Gastroesophageal sphincter (tissue), 4 donors: ENCODE results near the gene AFG3L2. TPM values are rescaled to one million over a fixed set of nuclear protein-coding genes. Genes with fewer than 3 reads are reported as not detected.
A peak's percentile ranks its signal among the peaks of the same experiment; 100 is the strongest.

ENCODE experiments used
- ATAC-seq: fragments of 150-250 bp; one replicate; pipeline ENCODE4 v1.9.1; 2016; ENCODE audit warnings: mild to moderate bottlenecking, moderate library complexity
- H3K27ac ChIP-seq, 4 donors: fragments of 200-600 bp; sonication (generic) in 3 of 4; 1 replicate in 3 of 4; 2 replicates in 1 of 4; pipeline ENCODE4 v1.5.1; 2016 to 2019
- H3K27me3 ChIP-seq: fragments of 200-600 bp; sonication (generic); one replicate; pipeline ENCODE4 v1.5.1; 2019
- H3K36me3 ChIP-seq, 2 donors: fragments of 200-600 bp; sonication (generic); one replicate each; pipeline ENCODE4 v1.5.1; 2019; ENCODE audit warnings: control low read depth in 1 of 2
- H3K4me1 ChIP-seq, 3 donors: fragments of 200-600 bp; sonication (generic); 1 replicate in 2 of 3; 2 replicates in 1 of 3; pipeline ENCODE4 v1.5.1; 2016 to 2019; ENCODE audit warnings: control low read depth in 2 of 3
- H3K4me3 ChIP-seq, 2 donors: fragments of 200-600 bp; sonication (generic); one replicate each; pipeline ENCODE4 v1.5.1; 2019; ENCODE audit warnings: mild to moderate bottlenecking in 1 of 2, moderate library complexity in 1 of 2
- H3K9me3 ChIP-seq, 3 donors: fragments of 200-600 bp; sonication (generic); one replicate each; pipeline ENCODE4 v1.5.1; 2017 to 2019; ENCODE audit warnings: control low read depth in 2 of 3
- EP300 ChIP-seq: sonication (generic); formaldehyde crosslinking; IDR thresholded peaks from one replicate; pipeline ENCODE4 v1.6.1; 2017; ENCODE audit warnings: antibody characterized with exemption, mild to moderate bottlenecking
- POLR2A ChIP-seq, 2 donors: fragments of 450-650 bp; IDR thresholded peaks; one replicate each; pipeline ENCODE4 v1.6.1; 2017; ENCODE audit warnings: antibody characterized with exemption in 2 of 2, mild to moderate bottlenecking in 2 of 2, moderate library complexity in 1 of 2
- POLR2AphosphoS5 ChIP-seq: sonication (generic); formaldehyde crosslinking; IDR thresholded peaks from one replicate; pipeline ENCODE4 v1.6.1; 2017; ENCODE audit warnings: antibody characterized with exemption
- WGBS, 2 donors: methylation state at CpG; one replicate each; pipeline ENCODE4 v1.1.5; 2018; ENCODE audit warnings: low coverage in 1 of 2; 5-methylcytosine and 5-hydroxymethylcytosine counted together
- total RNA-seq, 4 donors: library from RNA; depleted of rRNA; stranded (reverse); fragments of >200 nt; gene quantifications; one replicate each; pipeline ENCODE4 v1.1.0, GENCODE V29; 2016
- TF ChIP-seq, protein P1 (sequence below), 4 experiments: fragments of 200-600 bp in 2 of 4; fragments of 450-650 bp in 2 of 4; sonication (generic) in 1 of 4; IDR thresholded peaks; one replicate each; pipeline ENCODE4 v1.5.1; 2017 to 2019; ENCODE audit warnings: antibody characterized with exemption in 4 of 4, mild to moderate bottlenecking in 2 of 4, moderate library complexity in 2 of 4

Gene AFG3L2
- total RNA-seq, 4 donors from 2014 or later, result 38.4 to 52.9 (median 40.8) TPM

DNA sequence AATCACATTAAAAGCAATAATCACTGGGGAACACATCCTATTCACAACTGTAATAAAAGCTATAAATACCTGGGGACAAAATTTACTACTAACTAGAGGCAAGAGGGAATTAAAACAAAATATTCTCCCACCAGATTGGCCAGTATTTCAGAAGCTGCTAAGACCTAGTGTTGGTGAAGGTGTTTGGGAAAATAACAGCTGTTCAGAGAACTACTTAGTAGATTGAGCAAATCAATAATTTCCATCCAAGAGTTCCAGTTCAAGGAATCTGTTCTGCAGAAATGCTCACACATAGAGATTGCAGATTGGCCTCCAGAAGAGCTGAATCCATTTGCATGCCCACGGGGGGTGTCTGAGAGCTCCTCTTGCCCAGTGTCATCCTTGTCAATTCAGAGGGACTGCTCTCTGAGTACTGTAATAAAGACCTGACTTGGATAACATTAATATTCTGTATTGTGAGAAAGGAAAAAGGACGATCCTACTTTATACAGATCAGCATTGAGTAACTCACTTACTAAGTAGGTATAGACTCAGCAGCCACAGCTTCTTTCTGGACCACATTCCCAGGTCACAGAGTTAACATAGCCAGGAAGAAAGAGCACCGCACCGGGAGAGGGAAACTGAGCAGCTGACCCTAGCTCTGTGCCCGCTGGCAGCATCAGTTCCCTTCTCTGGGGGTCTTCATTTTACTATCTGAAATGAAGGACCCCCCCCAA lies 63.3 kb downstream of the AFG3L2 start:
- peaks cover 16 to 86% (median 49%) of the 10 kb centered on the region in 3 donors for H3K4me1 ChIP-seq
- peaks cover 0 to 8% (median 0%) of the 10 kb centered on the region in 3 donors for H3K9me3 ChIP-seq
- TF ChIP-seq POLR2AphosphoS5 (no peak), EP300 (no peak), POLR2A (IDR thresholded peaks at IDR 0.05) (no peak)
- TF ChIP-seq, protein P1, sequence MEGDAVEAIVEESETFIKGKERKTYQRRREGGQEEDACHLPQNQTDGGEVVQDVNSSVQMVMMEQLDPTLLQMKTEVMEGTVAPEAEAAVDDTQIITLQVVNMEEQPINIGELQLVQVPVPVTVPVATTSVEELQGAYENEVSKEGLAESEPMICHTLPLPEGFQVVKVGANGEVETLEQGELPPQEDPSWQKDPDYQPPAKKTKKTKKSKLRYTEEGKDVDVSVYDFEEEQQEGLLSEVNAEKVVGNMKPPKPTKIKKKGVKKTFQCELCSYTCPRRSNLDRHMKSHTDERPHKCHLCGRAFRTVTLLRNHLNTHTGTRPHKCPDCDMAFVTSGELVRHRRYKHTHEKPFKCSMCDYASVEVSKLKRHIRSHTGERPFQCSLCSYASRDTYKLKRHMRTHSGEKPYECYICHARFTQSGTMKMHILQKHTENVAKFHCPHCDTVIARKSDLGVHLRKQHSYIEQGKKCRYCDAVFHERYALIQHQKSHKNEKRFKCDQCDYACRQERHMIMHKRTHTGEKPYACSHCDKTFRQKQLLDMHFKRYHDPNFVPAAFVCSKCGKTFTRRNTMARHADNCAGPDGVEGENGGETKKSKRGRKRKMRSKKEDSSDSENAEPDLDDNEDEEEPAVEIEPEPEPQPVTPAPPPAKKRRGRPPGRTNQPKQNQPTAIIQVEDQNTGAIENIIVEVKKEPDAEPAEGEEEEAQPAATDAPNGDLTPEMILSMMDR (IDR thresholded peaks at IDR 0.05), result no peak
- H3K4me3 ChIP-seq, result no peak overlapping the region
- no peak for ATAC-seq
- WGBS, 2 donors, result 33 to 59% methylated on average over 1 to 3 of the region's 5 CpGs
- H3K27me3 ChIP-seq, result no peaks in the 10 kb centered on the region
- peaks cover 0 to 41% of the 10 kb centered on the region in 2 donors for H3K36me3 ChIP-seq
- H3K27ac ChIP-seq, result peak overlapping the region; percentile 70 to 82 (median 74)

DNA sequence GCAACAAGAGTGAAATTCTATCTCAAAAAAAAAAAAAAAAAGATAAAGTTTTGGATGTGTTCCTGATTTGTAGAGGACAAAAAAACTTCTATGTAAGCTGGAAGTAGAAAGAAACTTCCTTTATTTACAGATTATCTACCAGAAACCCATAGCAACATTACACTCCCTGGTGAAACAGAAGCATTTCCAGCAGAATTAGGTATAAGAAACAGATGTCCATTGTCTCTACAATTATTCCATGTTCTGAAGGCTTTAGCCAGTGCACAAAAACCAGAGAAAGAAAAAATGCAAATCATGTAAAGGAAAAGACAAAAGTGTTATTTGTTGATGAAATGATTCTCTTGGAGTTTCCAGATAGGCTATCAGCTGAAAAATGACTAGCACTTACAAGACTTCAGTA lies 64.1 kb downstream of the AFG3L2 start:
- TF ChIP-seq POLR2A (IDR thresholded peaks at IDR 0.05), result no peak
- TF ChIP-seq POLR2AphosphoS5, result no peak
- TF ChIP-seq, protein P1 (IDR thresholded peaks at IDR 0.05), result no peak
- no peak for TF ChIP-seq EP300
- no peak for ATAC-seq
- Histone ChIP-seq H3K27ac (peak overlapping the region; percentile 70 to 82 (median 74)), H3K9me3 (peaks cover 0 to 8% (median 0%) of the 10 kb centered on the region in 3 donors), H3K4me1 (peaks cover 11 to 79% (median 42%) of the 10 kb centered on the region in 3 donors), H3K4me3 (no peak overlapping the region), H3K36me3 (peaks cover 0 to 41% of the 10 kb centered on the region in 2 donors), H3K27me3 (no peaks in the 10 kb centered on the region)

- peak overlapping the region; percentile 1 to 100 (median 98) for H3K27ac ChIP-seq
- peaks cover 0 to 8% (median 0%) of the 10 kb centered on the region in 3 donors for H3K9me3 ChIP-seq
- H3K4me3 ChIP-seq, result peak overlapping the region in 1 of 2 donors; percentile 98
- peaks cover 0 to 39% of the 10 kb centered on the region in 2 donors for H3K36me3 ChIP-seq
- peaks cover 3 to 77% (median 23%) of the 10 kb centered on the region in 3 donors for H3K4me1 ChIP-seq
- WGBS, 2 donors, result 60 to 77% methylated on average over 2 to 6 of the region's 6 CpGs
- TF ChIP-seq EP300 (no peak), POLR2AphosphoS5 (no peak), POLR2A (IDR thresholded peaks at IDR 0.05) (no peak)
- TF ChIP-seq, protein P1 (IDR thresholded peaks at IDR 0.05), result no peak
- ATAC-seq, result no peak
- no peaks in the 10 kb centered on the region for H3K27me3 ChIP-seq
Measured at GRCh38 chr18:12310762-12311161, 66.3 kb downstream of the AFG3L2 start.

DNA sequence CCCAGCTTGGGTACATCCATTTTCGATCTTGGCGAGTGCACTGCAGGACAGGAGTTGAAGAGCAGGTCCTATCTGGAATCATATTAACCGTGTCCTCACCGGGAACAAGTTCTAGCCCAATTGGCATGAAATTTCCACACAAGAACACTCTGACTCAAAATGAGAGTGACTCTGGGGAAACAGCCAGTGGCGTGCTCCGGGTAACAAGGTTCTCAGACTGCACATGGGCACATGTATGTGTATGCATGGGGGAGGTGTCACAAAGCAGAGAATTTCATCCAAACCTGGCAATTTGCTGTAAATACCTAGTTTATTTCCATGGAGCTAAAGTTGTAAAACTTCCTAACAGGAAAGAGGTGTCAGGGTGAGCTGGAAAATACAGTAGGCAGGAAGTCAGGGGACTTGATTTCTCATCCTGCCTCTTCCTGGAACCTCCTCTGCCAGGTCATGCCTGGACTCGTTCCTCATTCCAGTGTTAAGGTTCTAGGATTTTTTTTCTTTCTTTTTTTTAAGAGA lies 67.3 kb downstream of the AFG3L2 start:
- peaks cover 0 to 37% of the 10 kb centered on the region in 2 donors for H3K36me3 ChIP-seq
- no peaks in the 10 kb centered on the region for H3K27me3 ChIP-seq
- H3K27ac ChIP-seq, result peak overlapping the region; percentile 89 to 100 (median 98)
- TF ChIP-seq POLR2AphosphoS5 (peak; percentile 26), POLR2A (IDR thresholded peaks at IDR 0.05) (no peak)
- peaks cover 0 to 8% (median 0%) of the 10 kb centered on the region in 3 donors for H3K9me3 ChIP-seq
- peaks cover 0 to 77% (median 15%) of the 10 kb centered on the region in 3 donors for H3K4me1 ChIP-seq
- no peak for ATAC-seq
- WGBS, 2 donors, result 22 to 29% methylated on average over 3 to 7 of the region's 7 CpGs
- H3K4me3 ChIP-seq, result peak overlapping the region; percentile 67 to 98

DNA sequence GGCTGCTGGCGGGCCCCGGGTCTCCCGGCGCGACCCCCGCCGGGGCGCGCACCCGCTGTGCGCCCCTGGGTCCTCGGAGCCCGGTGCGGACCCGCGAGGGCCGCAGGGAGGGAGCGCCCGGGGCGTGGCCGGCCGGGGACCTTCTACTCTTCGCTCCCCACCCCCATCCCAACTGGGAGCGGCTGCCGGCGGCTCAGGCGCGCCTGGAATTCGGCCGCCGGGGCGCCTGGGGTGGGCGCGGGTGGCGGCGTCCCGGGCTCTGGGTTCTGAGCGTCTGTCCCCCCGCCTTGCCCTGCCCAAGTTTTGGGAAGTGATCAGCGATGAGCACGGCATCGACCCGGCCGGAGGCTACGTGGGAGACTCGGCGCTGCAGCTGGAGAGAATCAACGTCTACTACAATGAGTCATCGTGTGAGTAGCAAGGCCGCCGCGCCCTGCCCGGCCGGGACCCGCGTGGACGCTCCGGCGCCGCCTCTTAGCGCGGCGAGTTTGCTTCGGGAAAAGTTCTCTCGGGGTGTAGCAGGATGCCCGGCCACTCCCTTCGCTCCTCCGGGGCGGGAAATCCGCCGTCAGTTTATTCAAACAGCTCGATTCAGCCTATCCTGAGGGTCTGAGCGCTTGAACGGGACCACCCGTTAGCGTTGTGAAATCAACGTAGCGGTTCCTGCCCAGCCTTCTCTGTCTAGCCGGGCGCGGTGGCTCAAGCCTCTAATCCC lies 68.5 kb downstream of the AFG3L2 start:
- Histone ChIP-seq H3K27ac (peak overlapping the region; percentile 89 to 100 (median 98)), H3K4me1 (peaks cover 0 to 70% (median 6%) of the 10 kb centered on the region in 3 donors), H3K27me3 (no peaks in the 10 kb centered on the region), H3K36me3 (peaks cover 0 to 29% of the 10 kb centered on the region in 2 donors), H3K4me3 (peak overlapping the region; percentile 67 to 98), H3K9me3 (peaks cover 0 to 8% (median 0%) of the 10 kb centered on the region in 3 donors)
- WGBS, 2 donors, result 0% methylated on average over 3 of the region's 81 CpGs; no CpG with 5 or more reads in 1 of the 2 donors
- no peak for TF ChIP-seq EP300
- TF ChIP-seq, protein P1 (IDR thresholded peaks at IDR 0.05), result no peak
- TF ChIP-seq POLR2AphosphoS5, result peak; percentile 96
- peak; percentile 57 to 67 for TF ChIP-seq POLR2A (IDR thresholded peaks at IDR 0.05)
- ATAC-seq, result peak; percentile 86
